ENCODE measurements around the gene RHOC.
A peak's percentile ranks its signal among the peaks of the same experiment; 100 is the strongest.
"Not testable (repeated sequence)": the region's sequence is repeated elsewhere in the genome, so short reads cannot be mapped to it uniquely, and the experiment has no call there.

RHOC gene

GRCh38 chr1:112706505-112707220 lies at the start of gene RHOC:
TSS of gene RHOC (minus strand) at chr1:112707127. CDS start at chr1:112703799, 3,328 bp downstream.
- peak; percentile 68 for DNase-seq (ENCODE audit: low spot score)

- no peak for DNase-seq (ENCODE audit: low spot score)
These were observed 47.2 kb upstream of the RHOC start for GRCh38 chr1:112754116-112754628.

GRCh38 chr1:112748396-112748795 lies 41.5 kb upstream of the RHOC start:
- no peak for DNase-seq (ENCODE audit: low spot score)

GRCh38 chr1:112744009-112744578 lies 37.2 kb upstream of the RHOC start:
- no peak for DNase-seq (ENCODE audit: low spot score)

GRCh38 chr1:112743174-112744008 lies 36.5 kb upstream of the RHOC start:
- no peak for DNase-seq (ENCODE audit: low spot score)

- DNase-seq (ENCODE audit: low spot score) = no peak
These were observed 30.6 kb upstream of the RHOC start for GRCh38 chr1:112737573-112737972.

- DNase-seq (ENCODE audit: low spot score) = peak; percentile 65
These were observed 28.8 kb upstream of the RHOC start for GRCh38 chr1:112735752-112736151.

DNA sequence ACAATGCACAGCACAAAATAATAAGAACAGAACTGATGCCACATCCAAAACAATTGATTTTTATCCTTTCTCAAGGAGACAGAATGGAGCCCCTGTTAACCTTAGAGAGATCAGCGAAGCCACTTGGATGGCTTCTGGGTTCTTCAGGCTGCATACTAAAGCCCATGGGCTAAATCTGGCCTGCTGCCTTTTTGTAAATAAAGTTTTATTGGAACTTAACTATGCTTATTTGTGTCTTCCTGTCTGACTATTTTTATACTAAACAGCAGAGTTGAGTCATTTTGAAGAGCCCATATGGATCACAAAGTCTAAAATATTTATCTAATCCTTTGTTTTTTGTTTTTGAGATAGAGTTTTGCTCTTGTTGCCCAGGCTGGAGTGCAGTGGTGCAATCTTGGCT lies 24.5 kb upstream of the RHOC start:
- DNase-seq (ENCODE audit: low spot score) = no peak

DNA sequence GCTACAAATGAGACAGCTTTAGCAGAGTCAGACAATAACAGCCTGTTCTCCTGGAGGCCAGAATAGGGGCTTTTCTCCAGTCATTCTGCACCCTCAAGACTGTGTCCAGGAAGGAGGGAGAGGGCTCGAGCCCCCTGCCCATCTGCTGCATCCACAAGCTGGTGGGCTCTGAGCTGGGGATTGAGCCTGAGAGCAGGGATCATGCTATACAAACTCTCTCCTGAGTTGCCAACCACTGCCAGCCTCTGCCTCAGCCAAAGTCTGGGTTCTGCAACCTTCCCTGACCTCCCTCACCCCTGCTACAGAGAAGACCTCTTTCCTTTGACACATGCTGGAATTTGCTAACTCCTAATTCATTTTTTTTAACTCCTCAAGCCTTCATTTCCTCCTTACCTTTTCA lies 23.0 kb upstream of the RHOC start:
- DNase-seq (ENCODE audit: low spot score) = no peak

DNA sequence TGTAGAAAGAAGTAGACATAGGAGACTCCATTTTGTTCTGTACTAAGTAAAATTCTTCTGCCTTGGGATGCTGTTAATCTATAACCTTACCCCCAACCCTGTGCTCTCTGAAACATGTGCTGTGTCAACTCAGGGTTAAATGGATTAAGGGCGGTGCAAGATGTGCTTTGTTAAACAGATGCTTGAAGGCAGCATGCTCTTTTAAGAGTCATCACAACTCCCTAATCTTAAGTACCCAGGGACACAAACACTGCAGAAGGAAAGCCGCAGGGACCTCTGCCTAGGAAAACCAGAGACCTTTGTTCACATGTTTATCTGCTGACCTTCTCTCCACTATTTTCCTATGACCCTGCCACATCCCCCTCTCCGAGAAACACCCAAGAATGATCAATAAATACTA lies 22.1 kb upstream of the RHOC start:
- DNase-seq (ENCODE audit: low spot score) = not testable (repeated sequence)

DNA sequence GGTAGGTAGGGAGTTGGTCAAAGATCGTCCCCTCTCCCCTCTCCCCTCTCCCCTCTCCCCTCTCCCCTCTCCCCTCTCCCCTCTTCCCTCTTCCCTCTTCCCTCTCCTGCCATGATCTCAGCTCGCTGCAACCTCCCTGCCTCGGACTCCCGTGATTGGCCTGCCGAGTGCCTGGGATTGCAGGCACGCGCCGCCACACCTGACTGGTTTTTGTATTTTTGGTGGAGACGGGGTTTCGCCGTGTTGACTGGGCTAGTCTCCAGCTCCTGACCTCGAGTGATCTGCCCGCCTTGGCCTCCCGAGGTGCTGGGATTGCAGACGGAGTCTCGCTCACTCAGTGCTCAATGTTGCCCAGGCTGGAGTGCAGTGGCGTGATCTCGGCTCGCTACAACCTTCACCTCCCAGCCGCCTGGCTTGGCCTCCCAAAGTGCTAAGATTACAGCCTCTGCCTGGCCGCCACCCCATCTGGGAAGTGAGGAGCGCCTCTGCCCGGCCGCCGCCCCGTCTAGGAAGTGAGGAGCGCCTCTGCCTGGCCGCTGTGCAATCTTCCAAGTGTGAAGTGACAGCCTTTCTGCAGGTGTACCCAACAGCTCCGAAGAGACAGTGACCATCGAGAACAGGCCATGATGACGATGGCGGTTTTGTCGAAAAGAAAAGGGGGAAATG lies 21.5 kb upstream of the RHOC start:
- not testable (repeated sequence) for DNase-seq (ENCODE audit: low spot score)

DNA sequence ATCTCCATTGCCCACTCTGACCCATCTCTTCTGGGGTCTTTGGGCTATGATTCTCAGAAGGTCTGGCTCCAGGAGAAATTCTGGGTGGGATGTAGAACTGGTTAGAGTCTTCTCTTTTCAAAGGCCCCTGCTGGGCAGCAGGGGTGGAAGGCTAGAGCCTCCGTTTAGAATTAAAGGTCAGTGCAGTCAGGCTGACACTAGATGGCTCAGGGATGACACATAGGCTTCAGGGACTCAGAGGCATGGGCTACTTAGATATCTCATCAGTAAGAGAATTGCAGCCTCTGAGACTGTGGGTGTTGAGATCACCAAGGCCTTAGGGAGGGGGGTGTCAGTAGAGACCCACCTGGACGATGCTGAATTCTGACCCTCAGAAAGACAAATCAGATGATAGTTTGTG lies 20.8 kb upstream of the RHOC start:
- no peak for DNase-seq (ENCODE audit: low spot score)

GRCh38 chr1:112724240-112724639 lies 17.3 kb upstream of the RHOC start:
- DNase-seq (ENCODE audit: low spot score) = not testable (repeated sequence)

GRCh38 chr1:112723511-112723839 lies 16.5 kb upstream of the RHOC start:
- DNase-seq (ENCODE audit: low spot score) = no peak

GRCh38 chr1:112722601-112723510 lies 15.9 kb upstream of the RHOC start:
- no peak for DNase-seq (ENCODE audit: low spot score)

GRCh38 chr1:112721966-112722524 lies 15.1 kb upstream of the RHOC start:
- DNase-seq (ENCODE audit: low spot score) = no peak

DNA sequence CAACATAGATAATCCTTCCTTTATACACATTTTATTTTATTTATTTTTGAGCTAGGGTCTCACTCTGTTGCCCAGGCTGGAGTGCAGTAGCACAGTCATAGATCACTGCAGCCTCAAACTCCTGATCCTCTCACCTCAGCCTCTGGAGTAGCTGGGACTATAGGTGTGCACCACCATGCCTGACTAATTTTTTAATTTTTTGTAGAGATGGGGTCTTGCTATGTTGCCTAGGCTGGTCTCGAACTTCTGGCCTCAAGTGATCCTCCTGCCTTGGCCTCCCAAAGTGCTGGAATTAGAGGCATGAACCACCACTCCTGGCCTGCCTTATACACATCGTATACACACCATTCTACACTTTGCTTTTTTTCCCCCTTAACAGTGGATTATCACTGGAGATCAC lies 14.4 kb upstream of the RHOC start:
- DNase-seq (ENCODE audit: low spot score) = not testable (repeated sequence)

DNA sequence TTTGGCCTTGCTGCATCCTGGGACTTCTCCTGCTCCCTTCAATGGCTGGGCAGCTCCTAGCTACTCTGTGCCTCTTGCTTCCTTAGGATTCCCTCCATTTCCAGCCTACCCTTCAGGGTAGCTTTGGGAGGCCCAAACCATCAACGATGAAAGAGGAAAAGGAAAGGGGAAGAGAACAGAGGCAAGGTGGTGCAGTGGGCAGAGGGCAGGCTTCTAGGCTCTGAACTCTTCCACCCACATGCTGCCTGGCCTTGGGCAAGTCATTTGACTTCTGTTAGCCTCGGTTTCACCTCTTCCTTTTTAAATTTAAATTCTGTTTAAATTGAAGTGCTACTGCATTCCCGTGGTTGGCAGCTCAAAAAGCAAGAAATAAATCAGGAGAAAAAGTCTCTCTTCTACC lies 13.9 kb upstream of the RHOC start:
- no peak for DNase-seq (ENCODE audit: low spot score)

- no peak for DNase-seq (ENCODE audit: low spot score)
These were observed 12.8 kb upstream of the RHOC start for GRCh38 chr1:112719706-112720105.

- peak; percentile 71 for DNase-seq (ENCODE audit: low spot score)
These were observed 11.9 kb upstream of the RHOC start for GRCh38 chr1:112718691-112719418.
